ENCODE data around the gene KNDC1.
"Not testable (repeated sequence)": the region's sequence is repeated elsewhere in the genome, so short reads cannot be mapped to it uniquely, and the experiment has no call there.

Gene KNDC1

GRCh38 chr10:133260895-133261725 lies 101.1 kb downstream of the KNDC1 start:
- no peaks in the 10 kb centered on the region; the same call in 1 of the 2 replicates for H3K36me3 ChIP-seq (ENCODE audit: insufficient read depth, low read length)
- H3K9ac ChIP-seq (ENCODE audit: low read depth, low read length), result peak overlapping the region; percentile 37
- H3K4me1 ChIP-seq (ENCODE audit: insufficient read depth, low read length), result peaks cover 14% of the 10 kb centered on the region; the same call in 1 of the 2 replicates
- no peaks in the 10 kb centered on the region for H3K9me3 ChIP-seq (ENCODE audit: control insufficient read depth, insufficient read depth, low read length)

GRCh38 chr10:133261726-133262325 lies 101.8 kb downstream of the KNDC1 start:
- H3K4me1 ChIP-seq (ENCODE audit: insufficient read depth, low read length), result peaks cover 14% of the 10 kb centered on the region; the same call in 1 of the 2 replicates
- no peaks in the 10 kb centered on the region; the same call in 1 of the 2 replicates for H3K36me3 ChIP-seq (ENCODE audit: insufficient read depth, low read length)
- H3K9ac ChIP-seq (ENCODE audit: low read depth, low read length), result peak overlapping the region; percentile 40; the same call in 1 of the 2 replicates
- H3K9me3 ChIP-seq (ENCODE audit: control insufficient read depth, insufficient read depth, low read length), result no peaks in the 10 kb centered on the region

DNA sequence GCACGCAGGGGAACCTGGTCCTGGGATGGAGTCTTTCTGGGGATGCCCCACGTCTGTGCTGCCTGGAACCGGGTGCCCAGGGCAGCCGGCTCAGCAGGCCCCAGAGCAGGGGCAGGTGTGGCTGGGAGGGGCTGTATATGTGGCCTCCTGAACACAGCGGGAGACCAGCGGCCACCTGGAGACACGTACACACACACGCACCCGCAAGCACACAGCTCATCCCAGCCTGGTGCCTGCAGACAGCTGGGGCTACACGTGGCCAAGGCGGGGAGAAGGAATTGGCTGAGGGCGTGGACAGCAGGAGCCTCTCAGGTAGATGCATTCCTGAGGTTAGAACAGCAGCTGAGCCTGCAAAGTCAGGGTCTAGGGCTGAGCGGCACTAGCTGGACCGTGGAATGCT lies 102.7 kb downstream of the KNDC1 start:
- Histone ChIP-seq H3K9ac (ENCODE audit: low read depth, low read length) (peak overlapping the region; percentile 40; the same call in 1 of the 2 replicates), H3K4me1 (ENCODE audit: insufficient read depth, low read length) (peaks cover 14% of the 10 kb centered on the region; the same call in 1 of the 2 replicates), H3K9me3 (ENCODE audit: control insufficient read depth, insufficient read depth, low read length) (no peaks in the 10 kb centered on the region), H3K36me3 (ENCODE audit: insufficient read depth, low read length) (no peaks in the 10 kb centered on the region; the same call in 1 of the 2 replicates)

DNA sequence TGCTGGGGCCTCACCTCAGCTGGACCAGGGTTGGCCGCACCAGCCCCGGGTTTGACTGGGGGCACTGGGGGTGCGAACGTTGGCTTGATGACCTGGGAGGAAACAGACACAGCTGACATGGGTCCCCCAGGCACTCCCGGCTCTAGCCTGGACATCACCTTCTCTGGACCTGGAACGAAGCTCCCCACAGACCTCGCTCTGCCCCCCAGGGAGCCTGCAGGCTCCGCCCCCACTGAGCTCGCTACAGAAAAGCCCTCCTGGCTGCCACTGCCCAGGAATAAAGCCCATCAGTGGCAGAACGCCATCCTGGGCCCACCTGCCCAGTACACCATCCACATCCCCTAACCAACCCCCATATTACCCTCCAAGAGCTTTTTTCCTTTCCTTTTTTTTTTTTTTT lies 103.7 kb downstream of the KNDC1 start:
- Histone ChIP-seq H3K4me1 (ENCODE audit: insufficient read depth, low read length) (peaks cover 8% of the 10 kb centered on the region; the same call in 1 of the 2 replicates), H3K9ac (ENCODE audit: low read depth, low read length) (no peak overlapping the region), H3K36me3 (ENCODE audit: insufficient read depth, low read length) (no peaks in the 10 kb centered on the region; the same call in 1 of the 2 replicates), H3K9me3 (ENCODE audit: control insufficient read depth, insufficient read depth, low read length) (no peaks in the 10 kb centered on the region)

GRCh38 chr10:133264461-133264860 lies 104.4 kb downstream of the KNDC1 start:
- no peaks in the 10 kb centered on the region; the same call in 1 of the 2 replicates for H3K36me3 ChIP-seq (ENCODE audit: insufficient read depth, low read length)
- peaks cover 8% of the 10 kb centered on the region; the same call in 1 of the 2 replicates for H3K4me1 ChIP-seq (ENCODE audit: insufficient read depth, low read length)
- H3K9ac ChIP-seq (ENCODE audit: low read depth, low read length), result no peak overlapping the region
- H3K9me3 ChIP-seq (ENCODE audit: control insufficient read depth, insufficient read depth, low read length), result no peaks in the 10 kb centered on the region

GRCh38 chr10:133265052-133265451 lies 105.0 kb downstream of the KNDC1 start:
- H3K36me3 ChIP-seq (ENCODE audit: insufficient read depth, low read length); H3K4me1 ChIP-seq (ENCODE audit: insufficient read depth, low read length): not testable (repeated sequence)

DNA sequence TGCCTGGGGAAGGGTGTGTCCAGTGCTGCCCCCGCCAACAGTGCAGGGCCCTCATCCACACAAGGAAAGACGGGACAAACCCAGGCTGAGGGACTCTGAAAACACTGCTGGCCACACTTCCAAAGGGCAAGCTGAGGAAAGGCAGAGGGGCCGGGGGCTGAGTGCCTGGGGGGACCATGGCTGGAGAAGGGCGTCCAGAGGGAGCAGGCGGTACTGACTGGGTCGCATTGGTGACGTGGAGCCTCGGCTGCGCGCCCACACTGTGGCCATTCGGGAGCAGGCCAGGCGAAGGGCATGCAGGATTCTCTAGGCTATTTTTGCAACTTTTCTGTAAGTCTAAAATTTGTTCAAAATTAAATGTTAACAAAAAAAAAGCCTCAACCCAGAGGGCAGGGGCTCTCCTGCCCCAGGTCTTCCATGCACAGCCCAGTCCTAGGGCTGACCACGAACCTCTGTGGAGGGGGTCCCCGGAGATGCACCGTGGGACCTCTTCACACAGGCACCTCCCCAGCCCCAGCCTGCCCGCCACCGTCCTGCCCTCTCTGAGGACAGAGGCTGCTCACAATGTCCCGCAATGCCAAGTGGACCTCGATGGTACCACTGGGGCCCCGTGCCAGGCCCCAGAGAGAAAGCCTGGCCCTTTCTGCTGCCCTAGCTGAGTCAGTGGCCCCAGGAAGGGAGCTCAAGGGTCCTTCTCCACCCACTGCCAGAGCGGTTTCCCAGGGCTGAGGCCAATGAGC lies 106.2 kb downstream of the KNDC1 start:
- H3K36me3 ChIP-seq (ENCODE audit: insufficient read depth, low read length), result no peaks in the 10 kb centered on the region; the same call in 1 of the 2 replicates
- peaks cover 5% of the 10 kb centered on the region; the same call in 1 of the 2 replicates for H3K4me1 ChIP-seq (ENCODE audit: insufficient read depth, low read length)
- no peak overlapping the region for H3K9ac ChIP-seq (ENCODE audit: low read depth, low read length)
- H3K9me3 ChIP-seq (ENCODE audit: control insufficient read depth, insufficient read depth, low read length), result no peaks in the 10 kb centered on the region

More at GRCh38 chr10:133265052-133265451, 105.0 kb downstream of the KNDC1 start:
- H3K9ac ChIP-seq (ENCODE audit: low read depth, low read length); H3K9me3 ChIP-seq (ENCODE audit: control insufficient read depth, insufficient read depth, low read length): not testable (repeated sequence)

DNA sequence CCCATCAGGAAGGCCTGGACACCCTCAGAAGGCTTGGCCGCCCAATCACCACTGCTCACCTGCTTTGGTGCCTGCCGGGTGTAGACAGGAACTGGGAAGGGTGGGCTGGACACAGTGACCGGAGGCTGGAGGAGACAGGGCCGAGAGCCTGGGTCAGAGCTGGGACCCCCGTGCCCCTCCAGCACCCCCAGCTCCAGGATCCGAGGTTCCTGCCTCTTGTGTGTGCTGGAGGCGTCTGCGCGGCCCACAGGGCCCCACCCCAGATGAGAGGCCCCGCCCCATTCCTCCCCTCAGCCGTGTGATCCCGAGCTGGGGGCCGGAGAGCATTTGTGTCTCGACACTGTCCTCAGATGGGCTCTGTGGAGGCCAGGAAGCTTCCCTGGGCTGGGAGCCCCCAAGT lies 107.3 kb downstream of the KNDC1 start:
- H3K9me3 ChIP-seq (ENCODE audit: control insufficient read depth, insufficient read depth, low read length), result no peaks in the 10 kb centered on the region
- no peaks in the 10 kb centered on the region; the same call in 1 of the 2 replicates for H3K36me3 ChIP-seq (ENCODE audit: insufficient read depth, low read length)
- peaks cover 3% of the 10 kb centered on the region; the same call in 1 of the 2 replicates for H3K4me1 ChIP-seq (ENCODE audit: insufficient read depth, low read length)
- H3K9ac ChIP-seq (ENCODE audit: low read depth, low read length), result no peak overlapping the region

DNA sequence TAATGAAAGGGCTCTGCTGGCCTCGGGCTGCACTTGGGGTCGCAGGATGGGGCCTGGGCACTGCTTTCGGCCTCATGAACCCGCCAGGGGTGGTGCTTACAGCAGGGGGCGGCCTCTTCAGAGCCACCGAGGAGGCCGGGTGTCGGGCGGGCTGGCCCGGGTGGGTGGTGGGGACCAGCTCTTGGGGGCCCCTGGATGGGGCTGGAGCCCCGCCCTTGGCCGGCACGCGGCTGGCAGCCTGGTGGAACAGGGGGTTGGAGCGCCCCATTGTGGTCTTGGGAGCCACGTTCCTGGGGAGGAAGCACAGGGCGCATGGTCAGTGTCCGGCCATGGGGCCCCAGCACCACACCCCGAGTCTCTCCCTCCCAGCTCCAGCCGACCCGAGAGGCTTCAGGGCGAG lies 107.8 kb downstream of the KNDC1 start:
- Histone ChIP-seq H3K4me1 (ENCODE audit: insufficient read depth, low read length) (no peaks in the 10 kb centered on the region), H3K9me3 (ENCODE audit: control insufficient read depth, insufficient read depth, low read length) (no peaks in the 10 kb centered on the region), H3K9ac (ENCODE audit: low read depth, low read length) (no peak overlapping the region), H3K36me3 (ENCODE audit: insufficient read depth, low read length) (no peaks in the 10 kb centered on the region; the same call in 1 of the 2 replicates)

DNA sequence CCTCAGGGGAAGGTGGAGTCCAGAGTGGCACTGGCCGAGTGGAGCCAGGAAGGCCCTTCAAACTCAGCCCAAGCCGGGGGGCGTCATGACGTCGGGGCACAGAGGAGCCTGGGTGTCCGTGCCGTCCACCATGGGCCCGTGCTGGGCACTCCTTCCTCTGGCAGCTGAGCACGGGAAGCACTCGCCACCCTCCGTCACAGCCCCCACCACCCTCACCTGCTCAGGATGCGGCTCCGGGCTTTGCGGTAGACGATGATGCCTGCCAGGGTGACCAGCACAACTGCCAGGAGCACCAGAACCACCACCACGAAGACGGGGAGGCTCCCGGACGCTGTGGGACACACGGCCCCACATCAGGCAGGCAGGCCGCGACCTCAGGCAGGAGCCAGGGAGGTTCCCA lies 108.5 kb downstream of the KNDC1 start:
- H3K36me3 ChIP-seq (ENCODE audit: insufficient read depth, low read length), result no peaks in the 10 kb centered on the region; the same call in 1 of the 2 replicates
- no peaks in the 10 kb centered on the region for H3K4me1 ChIP-seq (ENCODE audit: insufficient read depth, low read length)
- no peaks in the 10 kb centered on the region for H3K9me3 ChIP-seq (ENCODE audit: control insufficient read depth, insufficient read depth, low read length)
- no peak overlapping the region for H3K9ac ChIP-seq (ENCODE audit: low read depth, low read length)

DNA sequence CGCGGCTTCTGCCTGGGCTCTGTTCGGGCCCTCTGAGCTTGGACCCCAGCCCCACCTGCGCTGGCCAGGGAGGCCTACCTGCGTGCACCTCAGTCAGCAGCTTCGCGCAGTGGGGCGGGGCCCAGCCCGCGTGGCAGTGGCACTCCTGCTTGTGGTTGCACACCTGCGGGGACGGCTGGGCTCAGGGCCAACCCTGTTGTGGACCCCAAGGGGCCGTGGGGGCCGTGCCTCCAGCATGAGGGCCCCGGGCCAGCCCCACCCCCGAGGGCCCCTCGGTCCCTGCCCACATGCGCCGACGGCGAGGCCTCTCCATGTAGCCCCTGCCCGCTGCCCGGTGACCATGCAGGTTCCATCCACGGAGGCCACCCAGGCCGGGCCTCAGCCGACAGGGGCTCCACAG lies 109.3 kb downstream of the KNDC1 start:
- Histone ChIP-seq H3K9me3 (ENCODE audit: control insufficient read depth, insufficient read depth, low read length) (no peaks in the 10 kb centered on the region), H3K4me1 (ENCODE audit: insufficient read depth, low read length) (no peaks in the 10 kb centered on the region), H3K36me3 (ENCODE audit: insufficient read depth, low read length) (no peaks in the 10 kb centered on the region; the same call in 1 of the 2 replicates), H3K9ac (ENCODE audit: low read depth, low read length) (no peak overlapping the region)

GRCh38 chr10:133270204-133270603 lies 110.2 kb downstream of the KNDC1 start:
- no peaks in the 10 kb centered on the region; the same call in 1 of the 2 replicates for H3K4me1 ChIP-seq (ENCODE audit: insufficient read depth, low read length)
- no peaks in the 10 kb centered on the region for H3K9me3 ChIP-seq (ENCODE audit: control insufficient read depth, insufficient read depth, low read length)
- H3K9ac ChIP-seq (ENCODE audit: low read depth, low read length), result no peak overlapping the region
- H3K36me3 ChIP-seq (ENCODE audit: insufficient read depth, low read length), result no peaks in the 10 kb centered on the region; the same call in 1 of the 2 replicates

DNA sequence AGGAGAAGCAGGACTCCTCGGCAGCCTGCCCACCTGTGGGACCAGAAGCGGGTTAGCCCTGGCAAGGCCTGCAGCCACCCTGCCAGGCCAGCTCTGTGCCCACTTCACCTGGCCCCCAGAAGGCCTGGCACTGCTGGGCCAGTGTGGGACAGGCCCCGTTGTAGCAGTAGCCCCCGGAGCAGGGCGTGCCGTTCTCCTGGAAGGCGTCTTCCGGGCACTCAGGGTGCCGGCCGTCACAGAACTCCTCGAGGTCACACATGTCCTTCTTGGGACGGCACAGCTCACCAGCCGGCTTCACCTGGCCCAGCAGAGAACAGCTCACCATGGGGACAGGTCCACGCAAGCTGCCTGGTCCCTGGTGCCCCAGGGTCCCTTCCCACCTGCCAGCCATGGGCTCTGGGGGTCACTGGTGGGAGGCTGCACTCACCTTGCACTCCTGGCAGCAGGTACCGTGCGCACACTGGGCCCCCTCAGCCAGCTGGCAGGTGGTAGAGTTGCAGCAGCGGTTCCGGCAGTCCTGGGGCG lies 110.8 kb downstream of the KNDC1 start:
- no peak overlapping the region for H3K9ac ChIP-seq (ENCODE audit: low read depth, low read length)
- H3K9me3 ChIP-seq (ENCODE audit: control insufficient read depth, insufficient read depth, low read length), result no peaks in the 10 kb centered on the region
- H3K4me1 ChIP-seq (ENCODE audit: insufficient read depth, low read length), result no peaks in the 10 kb centered on the region; the same call in 1 of the 2 replicates
- no peaks in the 10 kb centered on the region; the same call in 1 of the 2 replicates for H3K36me3 ChIP-seq (ENCODE audit: insufficient read depth, low read length)
